Spleen (tissue), 7 donors: ENCODE data around the gene PACS1.

ENCODE experiments used
- POLR2A ChIP-seq, 3 donors: fragments of 450-650 bp; IDR thresholded peaks; one replicate each; pipeline ENCODE4 v1.5.1; 2017; ENCODE audit warnings: antibody characterized with exemption in 3 of 3, mild to moderate bottlenecking in 1 of 3
- POLR2AphosphoS5 ChIP-seq, 3 donors: sonication (generic); formaldehyde crosslinking; IDR thresholded peaks; one replicate each; pipeline ENCODE4 v1.5.1; 2017; ENCODE audit warnings: antibody characterized with exemption in 3 of 3
- TF ChIP-seq, protein P1 (sequence below), 11 experiments: fragments of 200-600 bp in 7 of 11; fragments of 450-650 bp in 4 of 11; sonication (generic) in 4 of 11; IDR thresholded peaks in 8 of 11; conservative IDR thresholded peaks in 3 of 11; 1 replicate in 7 of 11; 2 replicates in 4 of 11; pipeline versions ENCODE4 v1.4.0 to v1.8.0; 2016 to 2021; ENCODE audit warnings: antibody characterized with exemption in 11 of 11, inconsistent platforms in 4 of 11, mild to moderate bottlenecking in 1 of 11
- donor health status: DM: no; HTN: no; CAD: no; lungs with moderate emphysema.
- donor health status: DM: no; HTN: no; CAD: no.
- donor health status: DM: no; HTN: no; CAD: no.

DNA sequence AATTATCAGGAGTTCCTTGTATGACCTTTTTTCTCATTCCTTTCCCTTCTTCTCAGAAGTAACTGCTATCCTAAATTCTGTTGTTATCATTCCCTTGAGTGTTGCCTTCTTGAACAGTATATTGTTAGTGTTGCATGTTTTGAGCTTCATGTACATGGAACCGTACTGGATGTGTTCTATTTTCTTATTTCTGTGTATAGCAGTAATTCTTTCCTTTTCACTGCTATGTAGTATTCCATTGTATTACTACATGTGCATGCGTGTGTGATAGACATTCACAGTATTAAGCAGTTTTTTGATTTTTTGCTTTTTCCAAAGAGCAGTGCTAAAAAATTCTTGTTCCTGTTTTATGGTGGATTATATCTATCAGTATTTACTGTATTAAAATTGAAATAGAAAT lies 108.1 kb downstream of the PACS1 start:
- TF ChIP-seq, protein P1, sequence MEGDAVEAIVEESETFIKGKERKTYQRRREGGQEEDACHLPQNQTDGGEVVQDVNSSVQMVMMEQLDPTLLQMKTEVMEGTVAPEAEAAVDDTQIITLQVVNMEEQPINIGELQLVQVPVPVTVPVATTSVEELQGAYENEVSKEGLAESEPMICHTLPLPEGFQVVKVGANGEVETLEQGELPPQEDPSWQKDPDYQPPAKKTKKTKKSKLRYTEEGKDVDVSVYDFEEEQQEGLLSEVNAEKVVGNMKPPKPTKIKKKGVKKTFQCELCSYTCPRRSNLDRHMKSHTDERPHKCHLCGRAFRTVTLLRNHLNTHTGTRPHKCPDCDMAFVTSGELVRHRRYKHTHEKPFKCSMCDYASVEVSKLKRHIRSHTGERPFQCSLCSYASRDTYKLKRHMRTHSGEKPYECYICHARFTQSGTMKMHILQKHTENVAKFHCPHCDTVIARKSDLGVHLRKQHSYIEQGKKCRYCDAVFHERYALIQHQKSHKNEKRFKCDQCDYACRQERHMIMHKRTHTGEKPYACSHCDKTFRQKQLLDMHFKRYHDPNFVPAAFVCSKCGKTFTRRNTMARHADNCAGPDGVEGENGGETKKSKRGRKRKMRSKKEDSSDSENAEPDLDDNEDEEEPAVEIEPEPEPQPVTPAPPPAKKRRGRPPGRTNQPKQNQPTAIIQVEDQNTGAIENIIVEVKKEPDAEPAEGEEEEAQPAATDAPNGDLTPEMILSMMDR (IDR thresholded peaks at IDR 0.05 in 8 of 11, conservative IDR thresholded peaks at IDR 0.05 in 3 of 11), result no peak
- TF ChIP-seq POLR2AphosphoS5 (IDR thresholded peaks at IDR 0.05) (no peak), POLR2A (IDR thresholded peaks at IDR 0.05) (no peak)
